ENCODE results near the gene LTA4H. TPM values are rescaled to one million over a fixed set of nuclear protein-coding genes. Genes with fewer than 3 reads are reported as not detected.
A peak's percentile ranks its signal among the peaks of the same experiment; 100 is the strongest.

LTA4H gene
- total RNA-seq, 4 donors from 2014 or later: 105 to 235 (median 123) TPM

GRCh38 chr12:96053476-96054243 lies 18.3 kb upstream of the LTA4H start:
- intact Hi-C loops (cut with DNase I): no loop called here
- Histone ChIP-seq H3K4me3 (no peak overlapping the region), H3K36me3 (no peaks in the 10 kb centered on the region), H3K27me3 (no peaks in the 10 kb centered on the region), H3K9me3 (peaks cover 0 to 7% (median 0%) of the 10 kb centered on the region in 3 donors), H3K4me1 (peaks cover under 1 to 10% (median 5%) of the 10 kb centered on the region in 3 donors), H3K27ac (peak overlapping the region in 3 of 4 donors; percentile 28 to 63 (median 34))
- 73 to 78% methylated on average over 5 of the region's 5 CpGs for WGBS, 2 donors
- DNase-seq: no peak
- TF ChIP-seq CTCF (IDR thresholded peaks at IDR 0.05) (no peak), POLR2A (IDR thresholded peaks at IDR 0.05) (no peak)

DNA sequence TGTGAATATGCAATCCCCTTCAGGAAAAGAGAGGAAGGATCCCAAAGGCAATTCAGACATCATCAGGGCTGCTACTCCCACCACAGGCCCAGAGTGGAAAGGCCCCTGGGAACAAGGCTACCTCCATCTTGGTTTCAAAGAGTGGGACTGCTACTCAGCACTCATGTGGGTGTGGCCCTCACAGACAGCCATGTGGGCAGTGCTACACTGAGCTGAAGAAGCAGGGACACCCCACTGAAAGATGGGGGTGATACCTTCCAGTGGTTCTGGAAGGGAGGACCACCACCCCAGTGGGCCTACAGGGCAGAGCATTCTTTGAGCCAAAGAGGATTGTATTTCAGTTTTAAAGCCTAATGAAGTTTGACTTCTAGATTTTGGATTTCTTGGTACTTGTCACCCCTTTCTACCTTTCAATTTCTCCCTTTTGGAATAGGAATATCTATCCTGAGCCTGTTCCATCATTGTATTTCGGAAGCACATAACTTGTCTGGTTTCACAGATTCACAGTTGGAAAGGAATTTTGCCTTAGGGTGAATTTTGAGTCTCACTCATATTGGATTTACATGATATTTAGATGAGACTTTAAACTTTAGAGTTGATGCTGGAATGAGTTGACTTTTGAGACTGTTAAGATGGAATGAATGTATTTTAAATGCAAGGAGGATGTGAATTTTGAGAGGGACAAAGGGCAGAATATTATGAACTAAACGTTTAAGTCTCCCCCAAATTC lies 16.5 kb upstream of the LTA4H start:
- no peak for DNase-seq
- peaks cover 16 to 27% (median 18%) of the 10 kb centered on the region in 3 donors for H3K4me1 ChIP-seq
- peaks cover 0 to 7% (median 0%) of the 10 kb centered on the region in 3 donors for H3K9me3 ChIP-seq
- intact Hi-C loops (cut with DNase I): no loop called here
- 80 to 86% methylated on average over 2 of the region's 2 CpGs for WGBS, 2 donors
- no peaks in the 10 kb centered on the region for H3K27me3 ChIP-seq
- TF ChIP-seq CTCF (IDR thresholded peaks at IDR 0.05): no peak
- TF ChIP-seq POLR2A (IDR thresholded peaks at IDR 0.05): no peak
- H3K4me3 ChIP-seq: no peak overlapping the region
- H3K36me3 ChIP-seq: no peaks in the 10 kb centered on the region
- no peak overlapping the region for H3K27ac ChIP-seq

DNA sequence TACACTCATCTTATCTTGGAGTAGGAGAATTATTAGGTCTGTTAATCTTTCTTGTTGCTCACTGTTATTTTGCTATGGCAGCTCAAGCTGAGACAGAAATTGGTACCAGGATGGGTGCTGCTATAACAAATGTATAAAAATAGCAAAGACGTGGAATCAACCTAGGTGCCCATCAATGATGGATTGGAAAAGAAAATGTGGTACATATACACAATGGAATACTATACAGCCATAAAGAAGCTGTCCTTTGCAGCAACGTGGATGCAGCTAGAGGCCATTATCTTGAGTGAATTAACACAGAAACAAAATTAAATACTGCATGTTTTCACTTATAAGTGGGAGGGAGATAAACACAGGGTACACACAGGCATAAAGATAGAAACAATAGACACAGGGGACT lies 14.8 kb upstream of the LTA4H start:
- no peak overlapping the region for H3K27ac ChIP-seq
- H3K27me3 ChIP-seq: no peaks in the 10 kb centered on the region
- H3K9me3 ChIP-seq: no peaks in the 10 kb centered on the region
- no peaks in the 10 kb centered on the region for H3K36me3 ChIP-seq
- 73 to 79% methylated on average over 2 of the region's 2 CpGs for WGBS, 2 donors
- no peak for DNase-seq
- H3K4me1 ChIP-seq: peaks cover 28 to 44% (median 30%) of the 10 kb centered on the region in 3 donors
- intact Hi-C loops (cut with DNase I): no loop called here
- H3K4me3 ChIP-seq: no peak overlapping the region
- TF ChIP-seq POLR2A (IDR thresholded peaks at IDR 0.05): no peak
- no peak for TF ChIP-seq CTCF (IDR thresholded peaks at IDR 0.05)

DNA sequence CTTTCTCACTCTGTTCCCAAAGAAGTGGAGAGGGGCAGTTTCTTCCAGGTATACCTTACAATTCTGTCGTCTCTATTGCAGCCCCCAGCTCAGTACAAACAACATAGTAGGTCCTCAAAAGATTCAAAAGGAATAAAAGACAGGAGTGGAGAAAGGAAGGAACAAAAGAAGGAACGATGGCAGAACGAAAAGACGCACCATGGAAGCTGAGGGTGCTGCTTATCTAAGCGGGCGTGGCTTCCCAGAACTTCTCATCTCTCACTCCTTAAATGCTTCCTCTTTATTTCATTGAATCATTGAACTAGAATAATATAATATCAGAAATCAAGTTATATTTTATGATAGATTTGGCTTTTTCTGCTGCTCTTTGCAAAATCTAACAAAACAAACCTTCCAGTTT lies 13.7 kb upstream of the LTA4H start:
- WGBS, 2 donors: 75 to 76% methylated on average over 6 of the region's 6 CpGs
- intact Hi-C loops (cut with DNase I): no loop called here
- Histone ChIP-seq H3K4me3 (no peak overlapping the region), H3K36me3 (no peaks in the 10 kb centered on the region), H3K9me3 (no peaks in the 10 kb centered on the region), H3K4me1 (peaks cover 28 to 44% (median 30%) of the 10 kb centered on the region in 3 donors), H3K27me3 (no peaks in the 10 kb centered on the region), H3K27ac (peak overlapping the region in 3 of 4 donors; percentile 75 to 87 (median 80))
- DNase-seq: no peak
- no peak for TF ChIP-seq CTCF (IDR thresholded peaks at IDR 0.05)
- TF ChIP-seq POLR2A (IDR thresholded peaks at IDR 0.05): no peak

GRCh38 chr12:96048393-96048969 lies 13.1 kb upstream of the LTA4H start:
- no peaks in the 10 kb centered on the region for H3K27me3 ChIP-seq
- TF ChIP-seq POLR2A (IDR thresholded peaks at IDR 0.05) (no peak), CTCF (IDR thresholded peaks at IDR 0.05) (no peak)
- 51 to 63% methylated on average over 5 of the region's 5 CpGs for WGBS, 2 donors
- no peaks in the 10 kb centered on the region for H3K9me3 ChIP-seq
- H3K27ac ChIP-seq: peak overlapping the region; percentile 75 to 87 (median 84)
- no peak for DNase-seq
- peaks cover 28 to 44% (median 30%) of the 10 kb centered on the region in 3 donors for H3K4me1 ChIP-seq
- H3K36me3 ChIP-seq: no peaks in the 10 kb centered on the region
- intact Hi-C loops (cut with DNase I): no loop called here
- H3K4me3 ChIP-seq: no peak overlapping the region

Data from esophagus squamous epithelium (tissue), 5 donors.